KG1 (cell line): ENCODE measurements around the gene TLK1.

ENCODE experiments used
- DNase-seq: peaks from one replicate; lab custom pipeline; 2025; lab: John Stamatoyannopoulos, UW

Gene TLK1

GRCh38 chr2:170965446-170966225 is 195.1 kb downstream of the TLK1 start:
- DNase-seq, result no peak

DNA sequence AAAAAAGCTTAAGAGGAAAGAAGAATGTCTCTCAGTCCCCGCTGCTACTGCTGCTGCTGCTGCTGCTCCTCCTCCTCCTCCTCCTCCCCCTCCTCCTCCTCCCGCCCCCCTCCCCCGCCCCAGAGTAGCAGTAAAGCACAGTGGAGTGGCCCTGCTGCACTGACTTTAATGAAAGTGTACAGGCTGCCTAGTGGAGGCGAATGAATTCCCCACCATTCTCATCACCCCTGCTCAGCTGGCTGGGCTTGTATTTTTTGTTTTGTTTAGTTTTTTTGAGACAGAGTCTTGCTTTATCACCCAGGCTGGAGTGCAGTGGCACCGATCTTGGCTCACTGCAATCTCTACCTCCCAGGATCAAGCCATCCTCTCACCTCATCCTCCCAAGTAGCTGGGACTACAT is 197.3 kb downstream of the TLK1 start:
- no peak for DNase-seq

DNA sequence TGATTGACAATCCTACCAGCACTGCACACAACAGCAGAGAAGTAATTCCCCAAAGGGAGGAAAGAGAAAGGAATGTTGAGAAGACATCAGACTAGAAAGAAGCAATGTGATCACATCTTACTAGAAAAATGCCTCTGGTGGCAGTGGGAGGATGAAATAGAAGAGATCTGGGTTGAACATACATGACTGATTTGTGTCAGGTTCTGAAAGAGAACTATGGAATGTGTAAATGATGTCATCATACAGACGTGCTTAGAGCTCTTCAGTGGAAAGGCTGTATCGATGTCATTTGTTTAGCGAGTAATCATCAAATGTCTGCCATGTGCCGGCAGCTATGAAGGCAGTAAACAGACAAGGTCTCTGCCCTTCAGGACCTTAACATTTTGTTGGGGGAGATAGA is 206.8 kb downstream of the TLK1 start:
- DNase-seq, result no peak

DNA sequence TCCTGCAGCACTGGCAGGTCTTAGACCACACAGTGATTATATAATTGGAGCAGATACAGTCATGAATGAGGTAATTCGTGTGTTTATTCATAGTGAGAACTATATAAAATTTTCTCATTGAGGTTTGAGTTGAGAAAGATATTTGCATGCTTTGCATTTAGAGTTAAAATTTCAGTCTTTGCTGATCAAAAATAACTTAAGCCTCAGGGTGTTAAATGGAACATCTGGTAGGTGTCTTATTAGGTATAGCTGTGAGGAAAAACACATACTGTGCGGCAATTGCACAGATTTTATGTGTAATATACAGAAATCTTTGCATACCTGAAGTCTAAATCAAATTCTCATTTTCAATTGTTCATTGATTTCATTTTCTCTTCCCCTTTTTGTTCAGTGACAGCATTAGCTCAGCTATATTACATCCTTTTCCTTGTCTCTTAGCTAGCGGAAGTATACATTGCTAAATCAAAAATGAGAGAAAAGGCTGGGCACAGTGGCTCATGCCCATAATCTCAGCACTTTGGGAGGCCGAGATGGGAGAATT is 210.4 kb downstream of the TLK1 start:
- no peak for DNase-seq

- DNase-seq, result no peak
These were observed 211.3 kb downstream of the TLK1 start for GRCh38 chr2:170949415-170949814.

- no peak for DNase-seq
These were observed 216.1 kb downstream of the TLK1 start for GRCh38 chr2:170944545-170944944.

DNA sequence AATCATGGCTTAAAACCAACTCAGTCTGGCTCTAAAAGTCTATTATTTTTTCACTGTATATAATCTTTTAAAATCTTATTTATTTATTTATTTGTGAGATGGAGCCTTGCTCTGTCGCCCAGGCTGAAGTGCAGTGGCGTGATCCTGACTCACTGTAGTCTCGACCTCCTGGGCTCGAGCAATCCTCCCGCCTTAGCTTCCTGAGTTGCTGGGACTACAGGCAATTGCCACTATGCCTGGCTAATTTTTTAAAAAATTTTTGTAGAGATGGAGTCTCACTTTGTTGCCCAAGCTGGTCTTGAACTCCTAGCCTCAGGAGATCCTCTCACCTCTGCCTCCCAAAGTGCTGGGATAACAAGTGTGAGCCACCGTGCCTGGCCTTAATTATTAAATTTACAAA is 217.1 kb downstream of the TLK1 start:
- no peak for DNase-seq

GRCh38 chr2:170943041-170943440 is 217.7 kb downstream of the TLK1 start:
- no peak for DNase-seq

DNA sequence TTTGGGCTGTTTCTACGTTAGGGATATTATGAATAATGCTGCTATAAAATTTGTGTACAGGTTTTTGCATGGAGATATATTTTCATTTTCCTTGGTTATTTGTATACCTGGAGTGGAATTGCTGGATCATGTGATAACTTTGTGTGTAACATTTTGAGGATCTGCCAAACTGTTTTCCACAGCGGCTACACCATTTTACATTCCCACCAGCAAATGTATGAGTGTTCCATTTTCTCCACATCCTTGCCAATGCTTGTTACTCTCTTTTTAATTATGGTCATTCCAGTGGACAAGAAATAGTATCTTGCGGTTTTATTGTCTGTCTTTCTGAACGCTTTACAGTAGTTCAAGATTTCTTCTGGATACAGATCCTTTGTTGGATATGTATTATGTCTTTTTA is 218.1 kb downstream of the TLK1 start:
- DNase-seq, result no peak
